HEK293 (cell line): ENCODE data around the gene TMEM203.

Experiments
- CTCF ChIA-PET: fragments of 350-600 bp; formaldehyde crosslinking; extraction: SDS; loops from one replicate; lab custom pipeline; 2021; ENCODE audit warnings: antibody characterized with exemption; lab: Yijun Ruan, JAX
- POLR2A ChIA-PET: fragments of 300-600 bp; formaldehyde crosslinking; extraction: SDS; loops from one replicate; lab custom pipeline; 2020; ENCODE audit warnings: antibody characterized with exemption, inconsistent platforms; lab: Yijun Ruan, JAX
- H3K27ac ChIP-seq: fragments of 200-500 bp; sonication (Bioruptor generic); 2 replicates; pipeline ENCODE4 v1.5.1; 2014; ENCODE audit warnings: low read depth, low read length, control low read depth, inconsistent platforms; ENCODE audit errors: extremely low read depth
- H3K36me3 ChIP-seq, 2 experiments: fragments of 200-500 bp in 1 of 2; sonication (Bioruptor generic) in 1 of 2; 1 replicate in 1 of 2; 2 replicates in 1 of 2; pipeline ENCODE4 v1.5.1; 2014 to 2017; ENCODE audit warnings: inconsistent platforms in 2 of 2, low read length in 2 of 2; ENCODE audit not compliant: control insufficient read depth in 2 of 2, insufficient read depth in 1 of 2
- H3K4me1 ChIP-seq: fragments of 200-500 bp; sonication (Bioruptor generic); 2 replicates; pipeline ENCODE4 v1.5.1; 2014; ENCODE audit warnings: mild to moderate bottlenecking, low read length, inconsistent platforms; ENCODE audit not compliant: control insufficient read depth, insufficient read depth
- H3K4me3 ChIP-seq: 2 replicates; pipeline ENCODE4 v1.5.1; 2011; ENCODE audit warnings: low read depth, mild to moderate bottlenecking, control low read depth, low read length, moderate library complexity
- H3K9me3 ChIP-seq: fragments of 200-500 bp; sonication (Bioruptor generic); 2 replicates; pipeline ENCODE4 v1.5.1; 2014; ENCODE audit warnings: low read depth, low read length, inconsistent platforms; ENCODE audit not compliant: control insufficient read depth, insufficient read depth
- AEBP2 ChIP-seq: fragments of 450-650 bp; formaldehyde crosslinking; IDR thresholded peaks from 2 replicates; pipeline ENCODE4 v1.5.1; 2016; ENCODE audit warnings: missing biosample characterization, missing genetic modification characterization, borderline replicate concordance
- FEZF1 ChIP-seq: fragments of 450-650 bp; formaldehyde crosslinking; IDR thresholded peaks from 2 replicates; pipeline ENCODE4 v1.5.1; 2016; ENCODE audit warnings: missing biosample characterization, missing genetic modification characterization
- GFI1B ChIP-seq: fragments of 450-650 bp; formaldehyde crosslinking; IDR thresholded peaks from 2 replicates; pipeline ENCODE4 v1.5.1; 2016; ENCODE audit warnings: missing biosample characterization, missing genetic modification characterization
- GLIS2 ChIP-seq: fragments of 450-650 bp; formaldehyde crosslinking; IDR thresholded peaks from 2 replicates; pipeline ENCODE4 v1.5.1; 2016; ENCODE audit warnings: missing biosample characterization, missing genetic modification characterization
- HIC1 ChIP-seq: fragments of 450-650 bp; formaldehyde crosslinking; IDR thresholded peaks from 2 replicates; pipeline ENCODE4 v1.5.1; 2016; ENCODE audit warnings: missing biosample characterization, missing genetic modification characterization
- INSM2 ChIP-seq: fragments of 450-650 bp; formaldehyde crosslinking; IDR thresholded peaks from 2 replicates; pipeline ENCODE4 v1.5.1; 2016; ENCODE audit warnings: missing biosample characterization, missing genetic modification characterization
- TCF7L2 ChIP-seq: IDR thresholded peaks from 2 replicates; pipeline ENCODE4 v1.6.1; 2011; ENCODE audit warnings: low read depth, mild to moderate bottlenecking, inconsistent platforms, low read length, moderate library complexity, borderline replicate concordance
- TRIM28 ChIP-seq: IDR thresholded peaks from 2 replicates; pipeline ENCODE4 v1.6.1; 2011; ENCODE audit warnings: low read length, control low read depth, borderline replicate concordance
- ZBTB8A ChIP-seq: fragments of 450-650 bp; formaldehyde crosslinking; IDR thresholded peaks from 2 replicates; pipeline ENCODE4 v1.5.1; 2016; ENCODE audit warnings: missing biosample characterization, missing genetic modification characterization
- ZNF221 ChIP-seq: fragments of 450-650 bp; formaldehyde crosslinking; IDR thresholded peaks from 2 replicates; pipeline ENCODE4 v1.5.1; 2017; ENCODE audit warnings: missing biosample characterization, missing genetic modification characterization, borderline replicate concordance
- ZNF26 ChIP-seq: fragments of 450-650 bp; formaldehyde crosslinking; IDR thresholded peaks from 2 replicates; pipeline ENCODE4 v1.5.1; 2016; ENCODE audit warnings: missing biosample characterization, missing genetic modification characterization
- ZNF341 ChIP-seq: fragments of 450-650 bp; formaldehyde crosslinking; IDR thresholded peaks from 2 replicates; pipeline ENCODE4; 2016; ENCODE audit warnings: low read depth, missing biosample characterization, missing genetic modification characterization
- ZNF473 ChIP-seq: fragments of 450-650 bp; formaldehyde crosslinking; IDR thresholded peaks from 2 replicates; pipeline ENCODE4 v1.5.1; 2017; ENCODE audit warnings: missing biosample characterization, missing genetic modification characterization
- ZNF488 ChIP-seq: fragments of 450-650 bp; formaldehyde crosslinking; IDR thresholded peaks from 2 replicates; pipeline ENCODE4 v1.5.1; 2016; ENCODE audit warnings: missing biosample characterization, missing genetic modification characterization
- ZNF514 ChIP-seq: fragments of 450-650 bp; formaldehyde crosslinking; IDR thresholded peaks from 2 replicates; pipeline ENCODE4 v1.5.1; 2016; ENCODE audit warnings: missing biosample characterization, missing genetic modification characterization
- ZNF548 ChIP-seq: fragments of 450-650 bp; formaldehyde crosslinking; IDR thresholded peaks from 2 replicates; pipeline ENCODE4 v1.5.1; 2016; ENCODE audit warnings: missing biosample characterization, missing genetic modification characterization
- ZNF555 ChIP-seq: fragments of 450-650 bp; formaldehyde crosslinking; conservative IDR thresholded peaks from 2 replicates; pipeline ENCODE4 v1.5.1; 2017; ENCODE audit warnings: missing biosample characterization, mild to moderate bottlenecking, missing genetic modification characterization, inconsistent platforms
- ZNF561 ChIP-seq: fragments of 450-650 bp; IDR thresholded peaks from 2 replicates; pipeline ENCODE4 v1.5.1; 2018; ENCODE audit warnings: missing biosample characterization, missing genetic modification characterization, borderline replicate concordance
- ZNF768 ChIP-seq: fragments of 450-650 bp; formaldehyde crosslinking; IDR thresholded peaks from 2 replicates; pipeline ENCODE4 v1.5.1; 2018; ENCODE audit warnings: missing biosample characterization, mild to moderate bottlenecking, missing genetic modification characterization
- ZNF776 ChIP-seq: fragments of 450-650 bp; formaldehyde crosslinking; IDR thresholded peaks from 2 replicates; pipeline ENCODE4 v1.5.0; 2017; ENCODE audit warnings: missing biosample characterization, missing genetic modification characterization, borderline replicate concordance
- ZNF785 ChIP-seq: fragments of 450-650 bp; formaldehyde crosslinking; IDR thresholded peaks from 2 replicates; pipeline ENCODE4 v1.5.1; 2016; ENCODE audit warnings: missing biosample characterization, missing genetic modification characterization

Gene TMEM203

GRCh38 chr9:137165250-137165836 lies 40.1 kb downstream of the TMEM203 start:
- no peaks in the 10 kb centered on the region for H3K9me3 ChIP-seq
- H3K36me3 ChIP-seq = no peaks in the 10 kb centered on the region
- no peak overlapping the region for H3K4me3 ChIP-seq
- POLR2A ChIA-PET = interaction anchor here (0.6 to 1.9 kb wide), 3 partner anchors 24 to 54 kb away, joined by 3 to 7 read pairs (median 6); no protein-coding TSS in a partner anchor
- no peaks in the 10 kb centered on the region; the same call in 1 of the 2 replicates for H3K4me1 ChIP-seq
- TF ChIP-seq INSM2 (tag by site-specific recombination) (no peak), ZNF548 (tag by site-specific recombination) (no peak), ZNF341 (tag by site-specific recombination) (no peak), ZNF473 (tag by site-specific recombination) (no peak), ZNF221 (no peak), TRIM28 (no peak), GFI1B (tag by site-specific recombination) (no peak), ZNF555 (tag by site-specific recombination) (no peak)
- H3K27ac ChIP-seq = no peak overlapping the region
- CTCF ChIA-PET = interaction anchor here (0.9 kb wide), 1 partner anchor 23 kb away, joined by 3 read pairs; the partner anchor contains the start of genes ANAPC2 and SSNA1

DNA sequence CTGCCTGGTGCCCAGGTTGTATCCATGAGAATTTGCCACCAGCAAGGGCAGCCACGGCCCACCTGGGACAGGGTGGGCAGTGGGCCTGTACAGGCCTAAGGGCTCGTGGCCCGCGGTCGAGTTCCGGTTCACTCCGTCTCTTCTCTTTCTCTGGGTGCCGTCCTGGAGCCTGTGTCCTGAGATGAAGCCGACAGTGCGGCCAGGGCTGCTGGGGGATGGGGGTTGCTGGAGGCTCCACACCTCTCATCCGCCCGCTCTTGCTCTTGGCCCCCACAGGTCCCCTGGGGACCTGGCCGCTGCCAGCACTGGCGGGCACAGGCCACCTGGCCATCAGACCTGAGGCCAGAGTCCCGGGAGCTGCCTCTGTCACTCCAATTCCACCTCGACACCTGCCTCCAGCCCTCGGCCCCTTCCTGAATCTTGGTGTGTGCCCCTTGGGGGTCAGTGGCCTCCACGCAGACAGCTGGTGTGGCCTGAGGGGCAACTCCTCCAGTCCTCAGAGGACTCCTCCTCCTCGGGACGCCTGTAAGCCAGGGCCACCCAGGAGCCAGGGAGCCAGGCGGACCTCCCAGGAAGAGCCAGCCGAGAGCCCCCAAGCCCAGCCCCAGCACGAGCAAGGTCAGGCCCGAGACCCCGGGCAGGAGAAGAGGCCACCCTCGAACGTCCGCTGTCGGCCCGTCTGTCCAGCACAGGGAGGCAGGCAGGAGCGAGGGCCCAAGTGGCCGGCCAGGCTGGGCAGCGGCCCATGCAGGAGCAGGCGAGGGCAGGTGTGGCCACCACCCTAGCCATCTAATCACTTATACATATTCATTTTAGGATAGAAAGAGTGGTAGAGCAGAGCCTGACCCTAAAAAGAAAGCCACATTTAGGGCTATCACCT lies 40.8 kb downstream of the TMEM203 start:
- Histone ChIP-seq H3K9me3 (no peaks in the 10 kb centered on the region), H3K4me3 (no peak overlapping the region), H3K27ac (no peak overlapping the region), H3K4me1 (no peaks in the 10 kb centered on the region; the same call in 1 of the 2 replicates), H3K36me3 (no peaks in the 10 kb centered on the region)
- TF ChIP-seq HIC1 (tag by site-specific recombination) (no peak), GLIS2 (tag by site-specific recombination) (peak; percentile 43; the same call in 1 of the 2 replicates)
- CTCF ChIA-PET = no interaction called here
- POLR2A ChIA-PET = no interaction called here

- ChIA-PET POLR2A (interaction anchor here (2.5 kb wide), 1 partner anchor 34 kb away, joined by 7 read pairs; no protein-coding TSS in a partner anchor), CTCF (interaction anchor here (0.6 kb wide), 1 partner anchor 42 kb away, joined by 4 read pairs; no protein-coding TSS in a partner anchor)
- Histone ChIP-seq H3K4me1 (no peaks in the 10 kb centered on the region), H3K27ac (no peak overlapping the region), H3K9me3 (no peaks in the 10 kb centered on the region), H3K36me3 (no peaks in the 10 kb centered on the region), H3K4me3 (no peak overlapping the region)
- TF ChIP-seq TCF7L2 (no peak), FEZF1 (tag by site-specific recombination) (no peak), ZNF514 (tag by site-specific recombination) (no peak), ZNF488 (tag by site-specific recombination) (no peak), ZNF776 (tag by site-specific recombination) (no peak), ZNF561 (tag by site-specific recombination) (no peak), ZNF768 (tag by site-specific recombination) (no peak), ZBTB8A (tag by site-specific recombination) (no peak), ZNF785 (no peak), ZNF26 (tag by site-specific recombination) (no peak), AEBP2 (tag by site-specific recombination) (no peak)
These were observed 41.6 kb downstream of the TMEM203 start for GRCh38 chr9:137163805-137164204.
